Measurements from ENCODE around the gene STK17A. TPM values are rescaled to one million over a fixed set of nuclear protein-coding genes. Genes with fewer than 3 reads are reported as not detected.
"Not testable (repeated sequence)": the region's sequence is repeated elsewhere in the genome, so short reads cannot be mapped to it uniquely, and the experiment has no call there.

STK17A gene
- total RNA-seq, 1 experiment from 2014 or later = 153 TPM

- peak; percentile 32 for DNase-seq (ENCODE audit: low read depth)
Measured at GRCh38 chr7:43596426-43596825, 13.5 kb downstream of the STK17A start.

GRCh38 chr7:43600056-43600455, 17.1 kb downstream of the STK17A start:
- no peak for DNase-seq (ENCODE audit: low read depth)

DNA sequence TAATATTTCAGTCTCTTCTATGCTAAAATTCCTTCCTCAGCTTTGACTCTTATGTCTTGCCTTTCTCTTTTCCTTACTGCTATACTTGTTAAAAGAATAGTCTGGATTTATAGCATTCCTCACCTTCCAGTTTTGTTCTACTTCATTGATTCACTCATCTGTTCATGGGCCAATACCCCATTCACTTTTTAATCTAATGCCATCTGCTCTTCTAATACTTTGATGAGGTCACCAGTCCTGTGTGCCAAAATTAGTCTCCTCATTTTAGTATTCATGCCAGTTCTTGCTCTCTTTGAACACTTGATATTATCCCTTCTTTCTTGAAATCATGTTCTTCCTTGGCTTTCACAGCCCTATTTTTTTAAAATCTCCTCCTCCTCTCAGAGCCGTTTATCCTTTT, 19.3 kb downstream of the STK17A start:
- DNase-seq (ENCODE audit: low read depth) = no peak

GRCh38 chr7:43604251-43604650, 21.3 kb downstream of the STK17A start:
- no peak for DNase-seq (ENCODE audit: low read depth)

GRCh38 chr7:43609097-43609496, 26.2 kb downstream of the STK17A start:
- no peak for DNase-seq (ENCODE audit: low read depth)

- DNase-seq (ENCODE audit: low read depth) = no peak
Measured at GRCh38 chr7:43612128-43612527, 29.2 kb downstream of the STK17A start.

DNA sequence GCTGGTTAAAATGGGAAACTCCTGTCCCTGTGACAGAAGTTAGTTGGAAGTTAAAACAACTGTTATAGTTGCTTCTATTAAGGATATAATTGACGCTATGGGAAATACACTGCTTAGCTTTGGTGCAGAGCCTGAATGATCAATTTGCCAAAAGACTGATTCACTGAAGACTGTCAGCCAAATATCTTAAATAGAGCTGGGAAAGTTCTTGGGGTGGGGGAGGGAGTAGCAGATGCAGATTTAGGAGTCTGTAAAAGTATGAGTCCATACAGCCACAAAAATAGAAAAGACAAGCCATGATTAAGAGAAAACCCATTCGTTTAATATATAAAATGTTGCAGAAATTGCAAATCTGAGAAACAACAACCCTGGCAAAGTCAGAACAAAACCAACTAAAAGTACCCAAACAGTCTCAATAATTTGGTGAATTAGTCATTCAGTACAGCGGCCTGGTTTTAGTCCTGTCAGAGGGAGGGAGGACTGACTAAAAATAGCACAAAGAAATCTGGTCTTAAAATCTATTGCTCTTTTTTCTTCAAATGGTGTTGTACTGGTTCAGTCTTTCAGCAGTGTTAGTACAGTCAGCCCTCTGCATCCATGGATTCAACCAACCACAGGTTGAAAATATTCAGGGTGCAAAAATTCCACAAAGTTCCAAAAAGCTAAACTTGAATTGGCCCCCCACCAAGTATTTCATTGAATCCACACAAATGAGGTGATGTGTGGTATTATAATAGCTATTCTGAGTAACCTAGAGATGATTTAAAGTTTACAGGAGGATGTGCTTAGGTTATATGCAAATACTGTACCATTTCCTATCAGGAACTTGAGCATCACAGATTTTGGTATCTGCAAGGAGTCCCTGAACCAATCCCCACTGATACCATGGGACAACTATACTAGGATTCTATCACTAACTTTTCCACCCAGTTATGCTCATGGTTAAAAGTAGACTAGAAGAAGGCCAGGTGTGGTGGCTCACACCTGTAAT, 30.0 kb downstream of the STK17A start:
- no peak for DNase-seq (ENCODE audit: low read depth)

DNA sequence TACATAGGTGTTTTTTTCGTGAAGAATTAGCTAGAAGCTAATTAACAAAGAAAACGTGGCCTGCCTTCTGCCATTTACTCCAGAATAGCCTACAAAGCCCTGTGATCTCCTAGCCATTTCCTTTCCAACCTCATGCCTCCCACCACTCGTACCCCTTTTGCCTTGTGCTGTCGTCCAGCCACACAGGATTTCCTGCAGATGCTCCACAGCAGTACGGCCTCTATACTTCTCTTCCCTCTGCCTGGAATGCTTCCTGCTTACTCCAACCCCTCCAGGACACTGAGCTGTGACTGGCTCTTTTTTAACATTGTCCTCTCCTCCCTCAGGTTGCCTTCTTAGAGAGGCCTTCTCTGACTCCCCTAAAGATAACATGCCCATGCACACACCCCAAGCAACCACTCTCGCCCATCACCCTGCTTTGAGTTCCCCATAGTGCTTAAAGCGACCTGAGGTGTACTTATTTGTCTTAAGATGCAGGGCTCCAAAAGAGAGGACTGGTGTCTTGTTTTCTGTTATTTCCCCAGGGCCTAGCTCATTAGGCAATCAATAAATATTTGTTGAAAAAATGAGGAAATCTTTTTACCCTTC, 32.7 kb downstream of the STK17A start:
- DNase-seq (ENCODE audit: low read depth) = no peak

DNA sequence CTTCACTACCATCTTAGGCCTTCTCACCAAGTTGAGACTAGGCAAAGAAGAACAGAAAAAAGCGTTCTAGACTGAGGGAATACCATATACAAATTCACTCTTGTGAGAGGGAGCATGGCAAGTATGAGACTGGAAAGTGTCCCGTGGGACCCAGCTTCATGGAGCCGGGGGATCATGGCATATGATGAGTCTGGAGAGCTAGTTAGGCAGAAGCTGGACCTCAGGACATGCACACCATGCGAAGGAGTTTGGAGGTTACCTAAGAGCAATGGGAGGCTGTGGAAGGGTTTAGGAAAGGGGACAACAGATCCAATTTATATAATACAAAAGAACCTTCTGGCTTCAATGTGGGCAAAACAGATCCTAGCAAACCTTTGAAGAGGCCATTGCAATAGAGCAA, 34.1 kb downstream of the STK17A start:
- no peak for DNase-seq (ENCODE audit: low read depth)

- DNase-seq (ENCODE audit: low read depth) = no peak
Measured at GRCh38 chr7:43618073-43618472, 35.2 kb downstream of the STK17A start.

DNA sequence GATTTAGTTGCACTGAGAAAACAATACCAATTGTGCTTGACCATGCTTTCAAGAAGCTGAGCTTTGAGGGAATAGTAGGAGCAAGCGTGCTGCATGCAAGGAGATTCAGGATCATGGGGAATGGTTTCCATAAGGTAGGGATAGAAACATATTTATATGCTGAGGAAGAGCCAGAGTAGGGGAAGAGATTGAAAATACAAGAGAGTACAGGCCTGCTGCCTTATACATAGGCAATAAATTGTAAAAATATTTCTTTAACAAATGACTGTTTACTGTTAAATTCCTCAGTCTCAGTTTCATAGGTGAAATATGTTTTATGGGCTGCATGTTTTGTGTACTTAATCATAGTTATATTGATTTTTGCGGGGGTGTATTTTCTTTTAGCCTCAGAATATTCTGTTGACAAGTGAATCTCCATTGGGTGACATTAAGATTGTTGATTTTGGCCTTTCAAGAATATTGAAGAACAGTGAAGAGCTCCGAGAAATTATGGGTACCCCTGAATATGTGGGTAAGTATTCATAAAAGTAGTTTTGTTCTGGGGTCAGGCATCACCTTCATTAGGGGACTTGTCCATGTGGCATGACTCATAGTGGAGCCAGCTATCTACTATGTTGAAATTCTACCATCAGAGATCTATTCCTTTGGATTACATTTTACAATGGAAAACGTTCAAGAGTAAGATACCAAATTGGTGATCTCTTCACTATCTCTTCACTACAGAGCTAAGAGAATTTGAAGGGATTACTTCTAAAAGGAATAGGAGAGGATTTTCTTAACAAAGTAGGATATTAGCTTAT, 36.5 kb downstream of the STK17A start:
- no peak for DNase-seq (ENCODE audit: low read depth)

DNA sequence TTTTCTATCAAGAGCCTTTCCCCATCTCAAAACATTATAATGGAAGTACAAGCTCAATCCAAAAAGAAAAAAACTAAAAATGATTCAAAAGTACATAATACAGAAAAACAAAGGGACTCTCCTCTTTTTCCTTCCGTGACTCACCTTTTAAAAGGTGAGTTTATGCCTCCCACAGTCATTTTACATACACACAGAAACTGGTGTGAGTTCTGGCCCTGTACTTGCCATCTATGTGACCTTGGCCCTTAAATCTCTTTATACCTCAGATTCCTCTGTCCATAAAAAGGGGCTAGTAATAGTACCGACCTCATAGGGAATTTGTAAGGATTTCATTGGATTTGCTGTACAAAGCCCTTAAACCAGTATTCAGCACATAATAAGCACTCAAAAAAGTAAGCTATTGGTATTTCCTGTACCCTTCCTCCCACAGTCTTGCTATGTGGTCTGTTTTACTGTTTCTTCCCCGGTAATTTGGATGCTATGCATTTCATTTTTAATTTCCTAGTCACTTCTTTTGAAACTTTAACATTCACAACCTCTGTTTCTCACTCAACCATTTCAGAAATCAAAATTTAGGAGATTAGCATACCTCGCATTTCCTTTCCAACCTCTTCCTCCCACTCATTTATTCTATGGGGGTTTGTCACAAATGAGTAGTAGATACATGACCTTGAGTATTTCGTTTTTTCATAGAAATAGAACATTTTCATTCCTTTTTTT, 39.0 kb downstream of the STK17A start:
- DNase-seq (ENCODE audit: low read depth) = no peak

DNA sequence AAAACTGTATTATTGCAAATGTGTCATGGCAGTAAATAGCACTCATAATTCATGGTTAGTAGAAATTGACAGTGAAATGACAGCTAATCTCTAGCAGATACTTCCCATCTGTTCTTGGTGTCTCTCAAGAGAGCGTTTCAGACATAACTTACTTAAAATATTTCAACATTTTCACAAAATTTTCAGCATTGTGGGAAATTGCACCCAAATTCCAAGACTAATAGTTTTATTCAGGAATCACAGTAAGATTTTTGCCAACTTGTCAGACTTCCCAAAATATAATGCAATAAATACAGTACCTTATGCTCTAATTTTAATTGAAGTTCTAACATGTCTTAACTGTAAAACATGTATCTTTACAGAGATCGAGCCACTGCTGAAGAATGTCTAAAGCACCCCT, 41.2 kb downstream of the STK17A start:
- no peak for DNase-seq (ENCODE audit: low read depth)

- DNase-seq (ENCODE audit: low read depth) = no peak
Measured at GRCh38 chr7:43625453-43625852, 42.5 kb downstream of the STK17A start.

DNA sequence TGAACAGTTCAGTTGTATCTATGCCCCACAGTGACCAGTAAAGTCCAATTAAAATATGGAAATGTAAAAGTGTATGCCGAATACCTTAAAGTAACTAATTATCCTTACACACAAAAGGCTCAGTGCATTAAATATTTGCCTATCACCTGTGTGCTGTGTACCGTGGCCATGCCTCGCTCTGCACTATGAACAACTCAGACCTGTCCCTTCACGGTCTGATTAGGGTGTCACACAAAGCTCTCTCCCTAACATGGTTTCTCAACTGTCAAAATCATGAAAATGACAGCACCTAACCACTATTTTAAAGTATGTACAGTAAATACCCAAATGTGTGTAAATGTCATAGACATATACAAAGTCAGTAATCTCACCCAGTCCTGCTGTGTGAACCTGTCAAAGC, 43.1 kb downstream of the STK17A start:
- no peak for DNase-seq (ENCODE audit: low read depth)

- no peak for DNase-seq (ENCODE audit: low read depth)
Measured at GRCh38 chr7:43626695-43627094, 43.8 kb downstream of the STK17A start.

- DNase-seq (ENCODE audit: low read depth) = not testable (repeated sequence)
Measured at GRCh38 chr7:43627798-43628197, 44.9 kb downstream of the STK17A start.

- no peak for DNase-seq (ENCODE audit: low read depth)
Measured at GRCh38 chr7:43628431-43628830, 45.5 kb downstream of the STK17A start.

DNA sequence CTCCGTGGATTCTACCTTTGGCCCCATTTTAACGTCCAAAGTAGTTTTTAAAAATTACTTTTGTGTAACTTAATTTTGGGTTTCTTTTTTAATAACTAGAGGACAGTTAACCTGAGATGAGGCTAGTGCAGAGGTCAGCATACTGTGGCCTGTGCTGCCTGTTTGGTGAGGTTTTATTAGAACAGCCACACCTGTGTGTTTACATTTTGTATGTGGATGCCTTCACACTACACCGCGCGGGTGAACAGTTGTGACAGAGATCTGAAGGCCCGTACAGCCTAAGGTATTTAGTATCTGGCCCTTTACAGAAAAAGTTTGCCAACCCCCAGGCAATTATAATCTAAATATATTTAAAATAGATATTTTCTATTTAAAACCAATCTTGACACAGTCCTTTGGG, 46.9 kb downstream of the STK17A start:
- DNase-seq (ENCODE audit: low read depth) = no peak

DNA sequence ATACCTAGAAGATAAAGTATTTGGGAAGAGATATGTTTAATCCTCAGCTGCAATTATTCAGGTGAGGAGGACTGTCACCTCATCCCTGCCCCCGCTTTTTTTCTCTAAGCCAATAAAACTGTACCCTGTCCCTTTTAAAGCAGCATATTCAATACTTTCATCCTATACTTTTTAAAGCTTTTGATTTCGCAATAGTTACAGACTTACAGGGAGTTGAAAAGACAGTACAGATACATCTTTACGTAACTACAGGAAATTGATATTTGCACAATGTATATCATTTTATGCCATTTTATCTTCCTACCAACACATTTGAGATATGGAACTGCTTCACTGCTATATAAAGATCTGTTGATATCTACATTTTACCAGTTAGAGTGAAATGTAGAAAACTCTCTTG, 47.6 kb downstream of the STK17A start:
- no peak for DNase-seq (ENCODE audit: low read depth)

- DNase-seq (ENCODE audit: low read depth) = no peak
Measured at GRCh38 chr7:43631559-43631958, 48.7 kb downstream of the STK17A start.

GRCh38 chr7:43632746-43633145, 49.8 kb downstream of the STK17A start:
- no peak for DNase-seq (ENCODE audit: low read depth)
